ENCODE data around the gene SLC12A4. TPM values are rescaled to one million over a fixed set of nuclear protein-coding genes. Genes with fewer than 3 reads are reported as not detected.
A peak's percentile ranks its signal among the peaks of the same experiment; 100 is the strongest.

Gene SLC12A4
- total and polyA plus RNA-seq, 2 of the 13 experiments (the other 11 are each of a cell fraction or from before 2014, with no cell fraction given): 65.1 to 84.3 TPM

DNA sequence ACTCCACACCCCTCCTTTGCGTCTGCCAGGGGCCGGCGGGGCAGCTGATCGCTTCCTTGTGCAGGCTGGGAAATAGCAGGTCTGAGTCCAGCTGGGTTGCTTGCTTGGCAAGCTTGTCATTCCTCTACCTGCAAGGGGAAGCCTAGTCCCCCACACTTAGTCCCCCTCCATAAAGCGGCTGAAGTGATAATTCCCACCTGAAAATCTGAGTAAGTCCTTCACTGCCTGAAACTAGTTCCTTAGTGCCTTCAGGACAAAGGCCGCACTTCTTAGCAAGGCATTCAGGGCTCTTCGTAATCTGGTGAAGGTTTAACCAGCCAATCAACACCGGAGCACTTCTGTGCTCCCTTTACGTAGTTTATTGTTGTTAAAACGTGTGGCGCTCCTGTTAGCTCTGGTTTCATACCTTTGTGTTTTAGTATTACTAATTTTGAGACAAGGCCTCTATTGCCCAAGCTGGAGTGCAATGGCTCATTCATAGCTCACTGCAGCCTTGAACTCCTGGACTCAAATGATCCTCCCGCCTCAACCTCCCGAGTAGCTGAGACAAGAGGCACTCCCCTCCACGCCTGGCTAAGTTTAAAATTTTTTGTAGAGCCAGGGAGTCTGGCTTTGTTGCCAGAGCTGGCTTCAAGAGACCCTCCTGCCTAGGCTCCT is 74.6 kb downstream of the SLC12A4 start (continued):
- TF ChIP-seq, protein P1, sequence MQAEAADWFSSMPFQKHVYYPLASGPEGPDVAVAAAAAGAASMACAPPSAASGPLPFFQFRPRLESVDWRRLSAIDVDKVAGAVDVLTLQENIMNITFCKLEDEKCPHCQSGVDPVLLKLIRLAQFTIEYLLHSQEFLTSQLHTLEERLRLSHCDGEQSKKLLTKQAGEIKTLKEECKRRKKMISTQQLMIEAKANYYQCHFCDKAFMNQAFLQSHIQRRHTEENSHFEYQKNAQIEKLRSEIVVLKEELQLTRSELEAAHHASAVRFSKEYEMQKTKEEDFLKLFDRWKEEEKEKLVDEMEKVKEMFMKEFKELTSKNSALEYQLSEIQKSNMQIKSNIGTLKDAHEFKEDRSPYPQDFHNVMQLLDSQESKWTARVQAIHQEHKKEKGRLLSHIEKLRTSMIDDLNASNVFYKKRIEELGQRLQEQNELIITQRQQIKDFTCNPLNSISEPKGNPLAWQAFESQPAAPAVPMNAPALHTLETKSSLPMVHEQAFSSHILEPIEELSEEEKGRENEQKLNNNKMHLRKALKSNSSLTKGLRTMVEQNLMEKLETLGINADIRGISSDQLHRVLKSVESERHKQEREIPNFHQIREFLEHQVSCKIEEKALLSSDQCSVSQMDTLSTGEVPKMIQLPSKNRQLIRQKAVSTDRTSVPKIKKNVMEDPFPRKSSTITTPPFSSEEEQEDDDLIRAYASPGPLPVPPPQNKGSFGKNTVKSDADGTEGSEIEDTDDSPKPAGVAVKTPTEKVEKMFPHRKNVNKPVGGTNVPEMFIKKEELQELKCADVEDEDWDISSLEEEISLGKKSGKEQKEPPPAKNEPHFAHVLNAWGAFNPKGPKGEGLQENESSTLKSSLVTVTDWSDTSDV (CRISPR knock-in tag; IDR thresholded peaks at IDR 0.05): no peak
- TF ChIP-seq JUNB (CRISPR knock-in tag; IDR thresholded peaks at IDR 0.05; ENCODE audit: borderline replicate concordance) (no peak), ZBTB8A (CRISPR knock-in tag; IDR thresholded peaks at IDR 0.05; ENCODE audit: borderline replicate concordance, low read depth) (no peak), ZNF44 (CRISPR knock-in tag; IDR thresholded peaks at IDR 0.05) (no peak), JDP2 (CRISPR knock-in tag; IDR thresholded peaks at IDR 0.05; ENCODE audit: borderline replicate concordance) (no peak), BRCA1 (CRISPR knock-in tag; IDR thresholded peaks at IDR 0.05) (0 out of 2 replicates have a peak, but pooled peaks have one; percentile 14)
- TF ChIP-seq, protein P2, sequence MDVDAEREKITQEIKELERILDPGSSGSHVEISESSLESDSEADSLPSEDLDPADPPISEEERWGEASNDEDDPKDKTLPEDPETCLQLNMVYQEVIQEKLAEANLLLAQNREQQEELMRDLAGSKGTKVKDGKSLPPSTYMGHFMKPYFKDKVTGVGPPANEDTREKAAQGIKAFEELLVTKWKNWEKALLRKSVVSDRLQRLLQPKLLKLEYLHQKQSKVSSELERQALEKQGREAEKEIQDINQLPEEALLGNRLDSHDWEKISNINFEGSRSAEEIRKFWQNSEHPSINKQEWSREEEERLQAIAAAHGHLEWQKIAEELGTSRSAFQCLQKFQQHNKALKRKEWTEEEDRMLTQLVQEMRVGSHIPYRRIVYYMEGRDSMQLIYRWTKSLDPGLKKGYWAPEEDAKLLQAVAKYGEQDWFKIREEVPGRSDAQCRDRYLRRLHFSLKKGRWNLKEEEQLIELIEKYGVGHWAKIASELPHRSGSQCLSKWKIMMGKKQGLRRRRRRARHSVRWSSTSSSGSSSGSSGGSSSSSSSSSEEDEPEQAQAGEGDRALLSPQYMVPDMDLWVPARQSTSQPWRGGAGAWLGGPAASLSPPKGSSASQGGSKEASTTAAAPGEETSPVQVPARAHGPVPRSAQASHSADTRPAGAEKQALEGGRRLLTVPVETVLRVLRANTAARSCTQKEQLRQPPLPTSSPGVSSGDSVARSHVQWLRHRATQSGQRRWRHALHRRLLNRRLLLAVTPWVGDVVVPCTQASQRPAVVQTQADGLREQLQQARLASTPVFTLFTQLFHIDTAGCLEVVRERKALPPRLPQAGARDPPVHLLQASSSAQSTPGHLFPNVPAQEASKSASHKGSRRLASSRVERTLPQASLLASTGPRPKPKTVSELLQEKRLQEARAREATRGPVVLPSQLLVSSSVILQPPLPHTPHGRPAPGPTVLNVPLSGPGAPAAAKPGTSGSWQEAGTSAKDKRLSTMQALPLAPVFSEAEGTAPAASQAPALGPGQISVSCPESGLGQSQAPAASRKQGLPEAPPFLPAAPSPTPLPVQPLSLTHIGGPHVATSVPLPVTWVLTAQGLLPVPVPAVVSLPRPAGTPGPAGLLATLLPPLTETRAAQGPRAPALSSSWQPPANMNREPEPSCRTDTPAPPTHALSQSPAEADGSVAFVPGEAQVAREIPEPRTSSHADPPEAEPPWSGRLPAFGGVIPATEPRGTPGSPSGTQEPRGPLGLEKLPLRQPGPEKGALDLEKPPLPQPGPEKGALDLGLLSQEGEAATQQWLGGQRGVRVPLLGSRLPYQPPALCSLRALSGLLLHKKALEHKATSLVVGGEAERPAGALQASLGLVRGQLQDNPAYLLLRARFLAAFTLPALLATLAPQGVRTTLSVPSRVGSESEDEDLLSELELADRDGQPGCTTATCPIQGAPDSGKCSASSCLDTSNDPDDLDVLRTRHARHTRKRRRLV (CRISPR knock-in tag; IDR thresholded peaks at IDR 0.05): no peak
- TF ChIP-seq, protein P3, sequence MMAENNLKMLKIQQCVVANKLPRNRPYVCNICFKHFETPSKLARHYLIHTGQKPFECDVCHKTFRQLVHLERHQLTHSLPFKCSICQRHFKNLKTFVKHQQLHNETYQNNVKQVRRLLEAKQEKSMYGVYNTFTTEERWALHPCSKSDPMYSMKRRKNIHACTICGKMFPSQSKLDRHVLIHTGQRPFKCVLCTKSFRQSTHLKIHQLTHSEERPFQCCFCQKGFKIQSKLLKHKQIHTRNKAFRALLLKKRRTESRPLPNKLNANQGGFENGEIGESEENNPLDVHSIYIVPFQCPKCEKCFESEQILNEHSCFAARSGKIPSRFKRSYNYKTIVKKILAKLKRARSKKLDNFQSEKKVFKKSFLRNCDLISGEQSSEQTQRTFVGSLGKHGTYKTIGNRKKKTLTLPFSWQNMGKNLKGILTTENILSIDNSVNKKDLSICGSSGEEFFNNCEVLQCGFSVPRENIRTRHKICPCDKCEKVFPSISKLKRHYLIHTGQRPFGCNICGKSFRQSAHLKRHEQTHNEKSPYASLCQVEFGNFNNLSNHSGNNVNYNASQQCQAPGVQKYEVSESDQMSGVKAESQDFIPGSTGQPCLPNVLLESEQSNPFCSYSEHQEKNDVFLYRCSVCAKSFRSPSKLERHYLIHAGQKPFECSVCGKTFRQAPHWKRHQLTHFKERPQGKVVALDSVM (CRISPR knock-in tag; IDR thresholded peaks at IDR 0.05): peak; percentile 83
- TF ChIP-seq, protein P4, sequence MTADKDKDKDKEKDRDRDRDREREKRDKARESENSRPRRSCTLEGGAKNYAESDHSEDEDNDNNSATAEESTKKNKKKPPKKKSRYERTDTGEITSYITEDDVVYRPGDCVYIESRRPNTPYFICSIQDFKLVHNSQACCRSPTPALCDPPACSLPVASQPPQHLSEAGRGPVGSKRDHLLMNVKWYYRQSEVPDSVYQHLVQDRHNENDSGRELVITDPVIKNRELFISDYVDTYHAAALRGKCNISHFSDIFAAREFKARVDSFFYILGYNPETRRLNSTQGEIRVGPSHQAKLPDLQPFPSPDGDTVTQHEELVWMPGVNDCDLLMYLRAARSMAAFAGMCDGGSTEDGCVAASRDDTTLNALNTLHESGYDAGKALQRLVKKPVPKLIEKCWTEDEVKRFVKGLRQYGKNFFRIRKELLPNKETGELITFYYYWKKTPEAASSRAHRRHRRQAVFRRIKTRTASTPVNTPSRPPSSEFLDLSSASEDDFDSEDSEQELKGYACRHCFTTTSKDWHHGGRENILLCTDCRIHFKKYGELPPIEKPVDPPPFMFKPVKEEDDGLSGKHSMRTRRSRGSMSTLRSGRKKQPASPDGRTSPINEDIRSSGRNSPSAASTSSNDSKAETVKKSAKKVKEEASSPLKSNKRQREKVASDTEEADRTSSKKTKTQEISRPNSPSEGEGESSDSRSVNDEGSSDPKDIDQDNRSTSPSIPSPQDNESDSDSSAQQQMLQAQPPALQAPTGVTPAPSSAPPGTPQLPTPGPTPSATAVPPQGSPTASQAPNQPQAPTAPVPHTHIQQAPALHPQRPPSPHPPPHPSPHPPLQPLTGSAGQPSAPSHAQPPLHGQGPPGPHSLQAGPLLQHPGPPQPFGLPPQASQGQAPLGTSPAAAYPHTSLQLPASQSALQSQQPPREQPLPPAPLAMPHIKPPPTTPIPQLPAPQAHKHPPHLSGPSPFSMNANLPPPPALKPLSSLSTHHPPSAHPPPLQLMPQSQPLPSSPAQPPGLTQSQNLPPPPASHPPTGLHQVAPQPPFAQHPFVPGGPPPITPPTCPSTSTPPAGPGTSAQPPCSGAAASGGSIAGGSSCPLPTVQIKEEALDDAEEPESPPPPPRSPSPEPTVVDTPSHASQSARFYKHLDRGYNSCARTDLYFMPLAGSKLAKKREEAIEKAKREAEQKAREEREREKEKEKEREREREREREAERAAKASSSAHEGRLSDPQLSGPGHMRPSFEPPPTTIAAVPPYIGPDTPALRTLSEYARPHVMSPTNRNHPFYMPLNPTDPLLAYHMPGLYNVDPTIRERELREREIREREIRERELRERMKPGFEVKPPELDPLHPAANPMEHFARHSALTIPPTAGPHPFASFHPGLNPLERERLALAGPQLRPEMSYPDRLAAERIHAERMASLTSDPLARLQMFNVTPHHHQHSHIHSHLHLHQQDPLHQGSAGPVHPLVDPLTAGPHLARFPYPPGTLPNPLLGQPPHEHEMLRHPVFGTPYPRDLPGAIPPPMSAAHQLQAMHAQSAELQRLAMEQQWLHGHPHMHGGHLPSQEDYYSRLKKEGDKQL (CRISPR knock-in tag; IDR thresholded peaks at IDR 0.05; ENCODE audit: low read depth): no peak
